Testis (tissue), 3 donors: Measurements from ENCODE around the gene SYNGR3. TPM values are rescaled to one million over a fixed set of nuclear protein-coding genes. Genes with fewer than 3 reads are reported as not detected.
A peak's percentile ranks its signal among the peaks of the same experiment; 100 is the strongest.

Experiments
- DNase-seq: peaks from one replicate; pipeline ENCODE4 v3.0.0-alpha.2; 2019
- H3K27ac ChIP-seq, 2 donors: fragments of 200-600 bp; sonication (generic); one replicate each; pipeline ENCODE4 v1.5.1; 2019
- H3K27me3 ChIP-seq: fragments of 200-600 bp; sonication (generic); one replicate; pipeline ENCODE4 v1.5.1; 2019
- H3K36me3 ChIP-seq: fragments of 200-600 bp; sonication (generic); one replicate; pipeline ENCODE4 v1.5.1; 2017; ENCODE audit warnings: low read depth; ENCODE audit errors: missing control alignments
- H3K4me1 ChIP-seq: fragments of 200-600 bp; sonication (generic); one replicate; pipeline ENCODE4 v1.5.1; 2019
- H3K4me3 ChIP-seq, 2 donors: fragments of 200-600 bp; sonication (generic); one replicate each; pipeline ENCODE4 v1.5.1; 2017 to 2019
- H3K9me3 ChIP-seq: fragments of 200-600 bp; sonication (generic); one replicate; pipeline ENCODE4 v1.5.1; 2017
- CTCF ChIP-seq, 3 experiments: fragments of 450-650 bp in 2 of 3; fragments of 200-600 bp in 1 of 3; sonication (generic) in 1 of 3; IDR thresholded peaks; one replicate each; pipeline ENCODE4 v1.5.1; 2016 to 2019; ENCODE audit warnings: antibody characterized with exemption in 3 of 3, mild to moderate bottlenecking in 2 of 3, moderate library complexity in 1 of 3
- POLR2A ChIP-seq: fragments of 450-650 bp; IDR thresholded peaks from one replicate; pipeline ENCODE4 v1.6.1; 2017; ENCODE audit warnings: antibody characterized with exemption, mild to moderate bottlenecking, moderate library complexity
- WGBS, 2 donors: methylation state at CpG; one replicate each; pipeline ENCODE4 v1.1.5; 2018; 5-methylcytosine and 5-hydroxymethylcytosine counted together
- intact Hi-C: fragments of 100-400 bp; cut with DNase I; formaldehyde crosslinking; loops from one replicate; pipeline ENCODE4 v1.15.1; 2023; ENCODE audit warnings: low total_unique reads
- polyA plus RNA-seq: library from polyadenylated mRNA; stranded (reverse); fragments of 350-450 nt; fragmentation: Illumina TruSeq; extraction: RNeasy Lipid Tissue Mini Kit (QIAGEN cat#74804); gene quantifications from one replicate; pipeline ENCODE4 v1.2.3, GENCODE V29; 2014; ENCODE audit warnings: low read depth, low replicate concordance; ENCODE audit not compliant: insufficient read depth
- small RNA-seq, 2 donors: library from RNA; depleted of rRNA; stranded (forward); fragments of <200 nt; gene quantifications; one replicate each; pipeline ENCODE3, GENCODE V24; 2016
- total RNA-seq, 2 donors: library from RNA; depleted of rRNA; stranded (reverse); fragments of >200 nt; gene quantifications; one replicate each; pipeline ENCODE4 v1.2.3, GENCODE V29; 2016

Gene SYNGR3
- total and polyA plus RNA-seq, 3 donors from 2014 or later = 10.0 to 33.5 (median 20.9) TPM

GRCh38 chr16:2042171-2042985 is 52.6 kb downstream of the SYNGR3 start:
- DNase-seq = no peak
- no peaks in the 10 kb centered on the region for H3K36me3 ChIP-seq
- H3K9me3 ChIP-seq = no peaks in the 10 kb centered on the region
- peak overlapping the region; percentile 50 to 59 for H3K27ac ChIP-seq
- H3K4me1 ChIP-seq = peaks cover 60% of the 10 kb centered on the region
- H3K4me3 ChIP-seq = no peak overlapping the region
- no peaks in the 10 kb centered on the region for H3K27me3 ChIP-seq
- intact Hi-C loops = no loop called here
- TF ChIP-seq POLR2A (no peak), CTCF (IDR thresholded peaks at IDR 0.05) (no peak)
- WGBS, 2 donors = 63 to 83% methylated on average over 4 to 6 of the region's 22 CpGs

GRCh38 chr16:2042986-2043666 is 53.4 kb downstream of the SYNGR3 start:
- Histone ChIP-seq H3K27ac (no peak overlapping the region), H3K36me3 (no peaks in the 10 kb centered on the region), H3K4me1 (peaks cover 54% of the 10 kb centered on the region), H3K9me3 (no peaks in the 10 kb centered on the region), H3K27me3 (no peaks in the 10 kb centered on the region), H3K4me3 (no peak overlapping the region)
- intact Hi-C loops = no loop called here
- TF ChIP-seq POLR2A (no peak), CTCF (IDR thresholded peaks at IDR 0.05) (no peak)
- DNase-seq = no peak
- 86 to 89% methylated on average over 4 to 11 of the region's 11 CpGs for WGBS, 2 donors

Small RNAs within 50 kb of the gene (small RNA-seq; reads per million reads assigned to genes)
- gene AC005363.2 (0 reads per million in 2 donors), gene RN7SL219P (0 reads per million in 2 donors), gene SNORA10 (0 reads per million in 2 donors), gene SNORA64 (0 reads per million in 2 donors)

Other genes starting within 250 kb of the SYNGR3 start
Only the 30 nearest of the 32 such genes appear.
- gene NME3, start 218.4 kb upstream of the SYNGR3 start, total RNA-seq = 100 to 1,000 TPM; 100 to 119 TPM
- gene NME3, start 218.4 kb upstream of the SYNGR3 start, polyA plus RNA-seq = 29.3 TPM
- gene EME2, start 217.2 kb upstream of the SYNGR3 start, total RNA-seq = 10 to 100 TPM; 20.3 to 34.2 TPM
- gene EME2, start 217.2 kb upstream of the SYNGR3 start, polyA plus RNA-seq = 12.5 TPM
- gene MRPS34, start 216.8 kb upstream of the SYNGR3 start, total RNA-seq = 10 to 100 TPM; 66.5 to 81.6 TPM
- 49.2 TPM for gene MRPS34, start 216.8 kb upstream of the SYNGR3 start, polyA plus RNA-seq
- gene SPSB3, start 207.4 kb upstream of the SYNGR3 start, total RNA-seq = 100 to 1,000 TPM; 111 to 114 TPM
- 43.8 TPM for gene SPSB3, start 207.4 kb upstream of the SYNGR3 start, polyA plus RNA-seq
- gene NUBP2, start 207.0 kb upstream of the SYNGR3 start, total RNA-seq = 10 to 100 TPM; 81.5 to 90.8 TPM
- 49.8 TPM for gene NUBP2, start 207.0 kb upstream of the SYNGR3 start, polyA plus RNA-seq
- gene IGFALS, start 196.3 kb upstream of the SYNGR3 start, total RNA-seq = 1 to 10 TPM; 3.2 to 6.7 TPM
- gene IGFALS, start 196.3 kb upstream of the SYNGR3 start, polyA plus RNA-seq = 0.38 TPM
- 100 to 1,000 TPM; 163 to 176 TPM for gene HAGH, start 163.1 kb upstream of the SYNGR3 start, total RNA-seq
- gene HAGH, start 163.1 kb upstream of the SYNGR3 start, polyA plus RNA-seq = 266 TPM
- 10 to 100 TPM; 57.5 to 65.8 TPM for gene FAHD1, start 162.8 kb upstream of the SYNGR3 start, total RNA-seq
- gene FAHD1, start 162.8 kb upstream of the SYNGR3 start, polyA plus RNA-seq = 20.6 TPM
- 10 to 100 TPM; 34.6 to 53.9 TPM for gene MEIOB, start 117.8 kb upstream of the SYNGR3 start, total RNA-seq
- 53.8 TPM for gene MEIOB, start 117.8 kb upstream of the SYNGR3 start, polyA plus RNA-seq
- 1 to 10 TPM in 1 of 2 donors, under 1 TPM in 1; 0.94 to 1.6 TPM for gene HS3ST6, start 71.6 kb upstream of the SYNGR3 start, total RNA-seq
- 0.34 TPM for gene HS3ST6, start 71.6 kb upstream of the SYNGR3 start, polyA plus RNA-seq
- 10 to 100 TPM; 17.5 to 19.8 TPM for gene MSRB1, start 46.8 kb upstream of the SYNGR3 start, total RNA-seq
- 35.2 TPM for gene MSRB1, start 46.8 kb upstream of the SYNGR3 start, polyA plus RNA-seq
- 1 to 10 TPM; 7.3 to 9.8 TPM for gene RPL3L, start 35.3 kb upstream of the SYNGR3 start, total RNA-seq
- gene RPL3L, start 35.3 kb upstream of the SYNGR3 start, polyA plus RNA-seq = 10.4 TPM
- 100 to 1,000 TPM; 127 to 211 TPM for gene NDUFB10, start 30.4 kb upstream of the SYNGR3 start, total RNA-seq
- gene NDUFB10, start 30.4 kb upstream of the SYNGR3 start, polyA plus RNA-seq = 186 TPM
- gene RPS2, start 25.1 kb upstream of the SYNGR3 start, total RNA-seq = 1,000 to 10,000 TPM in 1 of 2 donors, 100 to 1,000 TPM in 1; 744 to 1,779 TPM
- 1,272 TPM for gene RPS2, start 25.1 kb upstream of the SYNGR3 start, polyA plus RNA-seq
- 100 to 1,000 TPM in 1 of 2 donors, 10 to 100 TPM in 1; 86.7 to 210 TPM for gene RNF151, start 23.1 kb upstream of the SYNGR3 start, total RNA-seq
- gene RNF151, start 23.1 kb upstream of the SYNGR3 start, polyA plus RNA-seq = 153 TPM
- gene TBL3, start 17.9 kb upstream of the SYNGR3 start, total RNA-seq = 100 to 1,000 TPM in 1 of 2 donors, 10 to 100 TPM in 1; 83.4 to 109 TPM
- 77.1 TPM for gene TBL3, start 17.9 kb upstream of the SYNGR3 start, polyA plus RNA-seq
- 1 to 10 TPM; 4.8 to 7.6 TPM for gene NOXO1, start 8.5 kb upstream of the SYNGR3 start, total RNA-seq
- gene NOXO1, start 8.5 kb upstream of the SYNGR3 start, polyA plus RNA-seq = 3.7 TPM
- 10 to 100 TPM; 25.7 to 25.8 TPM for gene GFER, start 5.8 kb upstream of the SYNGR3 start, total RNA-seq
- gene GFER, start 5.8 kb upstream of the SYNGR3 start, polyA plus RNA-seq = 40.0 TPM
- gene ZNF598, start 19.9 kb downstream of the SYNGR3 start, total RNA-seq = 10 to 100 TPM; 80.4 to 94.6 TPM
- 46.3 TPM for gene ZNF598, start 19.9 kb downstream of the SYNGR3 start, polyA plus RNA-seq
- gene NPW, start 29.8 kb downstream of the SYNGR3 start, total RNA-seq = 1 to 10 TPM; 7.3 to 8.2 TPM
- gene NPW, start 29.8 kb downstream of the SYNGR3 start, polyA plus RNA-seq = 3.9 TPM
- gene NHERF2, start 36.9 kb downstream of the SYNGR3 start, total RNA-seq = 10 to 100 TPM; 54.1 to 59.9 TPM
- gene NHERF2, start 36.9 kb downstream of the SYNGR3 start, polyA plus RNA-seq = 50.6 TPM
- 10 to 100 TPM; 24.6 to 35.6 TPM for gene NTHL1, start 57.9 kb downstream of the SYNGR3 start, total RNA-seq
- gene NTHL1, start 57.9 kb downstream of the SYNGR3 start, polyA plus RNA-seq = 18.0 TPM
- gene TSC2, start 58.0 kb downstream of the SYNGR3 start, total RNA-seq = 100 to 1,000 TPM; 222 to 271 TPM
- 136 TPM for gene TSC2, start 58.0 kb downstream of the SYNGR3 start, polyA plus RNA-seq
- gene PKD1, start 145.9 kb downstream of the SYNGR3 start, total RNA-seq = 100 to 1,000 TPM; 323 to 337 TPM
- 83.4 TPM for gene PKD1, start 145.9 kb downstream of the SYNGR3 start, polyA plus RNA-seq
- 1 to 10 TPM; 3.2 to 3.6 TPM for gene RAB26, start 158.7 kb downstream of the SYNGR3 start, total RNA-seq
- gene RAB26, start 158.7 kb downstream of the SYNGR3 start, polyA plus RNA-seq = 1.5 TPM
- 10 to 100 TPM; 36.0 to 46.1 TPM for gene TRAF7, start 165.8 kb downstream of the SYNGR3 start, total RNA-seq
- gene TRAF7, start 165.8 kb downstream of the SYNGR3 start, polyA plus RNA-seq = 44.6 TPM
- gene CASKIN1, start 206.6 kb downstream of the SYNGR3 start, total RNA-seq = 100 to 1,000 TPM in 1 of 2 donors, 1 to 10 TPM in 1; 6.4 to 159 TPM
- gene CASKIN1, start 206.6 kb downstream of the SYNGR3 start, polyA plus RNA-seq = 2.1 TPM
- gene MLST8, start 215.5 kb downstream of the SYNGR3 start, total RNA-seq = 100 to 1,000 TPM in 1 of 2 donors, 10 to 100 TPM in 1; 95.4 to 113 TPM
- gene MLST8, start 215.5 kb downstream of the SYNGR3 start, polyA plus RNA-seq = 89.0 TPM
- 10 to 100 TPM; 37.8 to 66.5 TPM for gene BRICD5, start 220.9 kb downstream of the SYNGR3 start, total RNA-seq
- gene BRICD5, start 220.9 kb downstream of the SYNGR3 start, polyA plus RNA-seq = 25.1 TPM
- 100 to 1,000 TPM in 1 of 2 donors, 10 to 100 TPM in 1; 50.0 to 118 TPM for gene PGP, start 224.9 kb downstream of the SYNGR3 start, total RNA-seq
- 56.3 TPM for gene PGP, start 224.9 kb downstream of the SYNGR3 start, polyA plus RNA-seq